CD4-positive, alpha-beta memory T cell (primary cell): ENCODE data around the gene NNT. TPM values are rescaled to one million over a fixed set of nuclear protein-coding genes. Genes with fewer than 3 reads are reported as not detected.
"Not testable (repeated sequence)": the region's sequence is repeated elsewhere in the genome, so short reads cannot be mapped to it uniquely, and the experiment has no call there.

Source experiments
- CTCF ChIA-PET: fragments of 350-600 bp; sonication (Branson Sonifier 250); formaldehyde crosslinking; loops from one replicate; lab custom pipeline; 2021; ENCODE audit warnings: inconsistent platforms; ENCODE audit not compliant: partially characterized antibody; lab: Charles Lee
- POLR2A ChIA-PET: fragments of 350-600 bp; sonication (Branson Sonifier 250); formaldehyde crosslinking; loops from one replicate; lab custom pipeline; 2021; ENCODE audit not compliant: partially characterized antibody; lab: Charles Lee
- DNase-seq, 5 donors: peaks; one replicate each; pipeline versions ENCODE4 v3.0.0 to v3.0.0-alpha.2; 2020 to 2022; ENCODE audit warnings: mixed read lengths in 1 of 5
- H3K27ac ChIP-seq: one replicate; pipeline ENCODE4 v1.7.0; 2013; ENCODE audit warnings: low read depth, low read length
- H3K27me3 ChIP-seq: 2 replicates; pipeline ENCODE4 v1.7.0; 2013; ENCODE audit warnings: mild to moderate bottlenecking, low read length, moderate library complexity; ENCODE audit not compliant: insufficient read depth
- H3K36me3 ChIP-seq: 2 replicates; pipeline ENCODE4 v1.7.0; 2013; ENCODE audit warnings: mild to moderate bottlenecking, low read length, moderate library complexity; ENCODE audit not compliant: insufficient read depth
- H3K4me1 ChIP-seq: 2 replicates; pipeline ENCODE4 v1.7.0; 2013; ENCODE audit warnings: mild to moderate bottlenecking, low read length, moderate library complexity; ENCODE audit not compliant: insufficient read depth
- H3K4me3 ChIP-seq, 2 donors: one replicate each; pipeline ENCODE4 v1.7.0; 2013; ENCODE audit warnings: low read length in 2 of 2, mild to moderate bottlenecking in 1 of 2
- H3K9me3 ChIP-seq, 2 donors: one replicate each; pipeline ENCODE4 v1.7.0; 2013; ENCODE audit warnings: low read length in 2 of 2, control low read depth in 1 of 2; ENCODE audit not compliant: control insufficient read depth in 1 of 2
- H3K27ac Mint-ChIP-seq, 7 donors: one replicate each; pipeline ENCODE4 v1.8.0; 2020 to 2021; ENCODE audit warnings: mixed read lengths in 7 of 7, mild to moderate bottlenecking in 6 of 7, inconsistent platforms in 3 of 7, moderate library complexity in 3 of 7
- H3K27me3 Mint-ChIP-seq, 2 donors: one replicate each; pipeline ENCODE4 v1.8.0; 2020 to 2021; ENCODE audit warnings: mixed read lengths in 2 of 2
- H3K36me3 Mint-ChIP-seq, 2 donors: one replicate each; pipeline ENCODE4 v1.8.0; 2020 to 2021; ENCODE audit warnings: mixed read lengths in 2 of 2, inconsistent platforms in 1 of 2, mild to moderate bottlenecking in 1 of 2
- H3K4me1 Mint-ChIP-seq, 4 donors: one replicate each; pipeline ENCODE4 v1.8.0; 2020 to 2021; ENCODE audit warnings: mixed read lengths in 4 of 4, mild to moderate bottlenecking in 1 of 4
- H3K4me3 Mint-ChIP-seq, 8 donors: one replicate each; pipeline ENCODE4 v1.8.0; 2020 to 2021; ENCODE audit warnings: mixed read lengths in 8 of 8, mild to moderate bottlenecking in 7 of 8, moderate library complexity in 6 of 8, inconsistent platforms in 3 of 8
- H3K9me3 Mint-ChIP-seq, 8 donors: one replicate each; pipeline ENCODE4 v1.8.0; 2020 to 2021; ENCODE audit warnings: mixed read lengths in 8 of 8, mild to moderate bottlenecking in 5 of 8, inconsistent platforms in 3 of 8, moderate library complexity in 1 of 8
- intact Hi-C: fragments of 100-400 bp; cut with micrococcal nuclease; formaldehyde crosslinking; loops from one replicate; pipeline ENCODE4 v1.15.1; 2023
- polyA plus RNA-seq, 2 donors: library from polyadenylated mRNA; unstranded; fragments of 300-500 nt; fragmentation: Illumina TruSeq; gene quantifications; one replicate each; pipeline ENCODE4 v1.2.3, GENCODE V29; 2021
- total RNA-seq, 2 experiments: library from RNA; stranded (reverse); gene quantifications; one replicate each; pipeline ENCODE4 v1.2.3, GENCODE V29; 2021

NNT gene
- total and polyA plus RNA-seq, 4 experiments from 2014 or later = 47.0 to 74.7 (median 56.8) TPM

DNA sequence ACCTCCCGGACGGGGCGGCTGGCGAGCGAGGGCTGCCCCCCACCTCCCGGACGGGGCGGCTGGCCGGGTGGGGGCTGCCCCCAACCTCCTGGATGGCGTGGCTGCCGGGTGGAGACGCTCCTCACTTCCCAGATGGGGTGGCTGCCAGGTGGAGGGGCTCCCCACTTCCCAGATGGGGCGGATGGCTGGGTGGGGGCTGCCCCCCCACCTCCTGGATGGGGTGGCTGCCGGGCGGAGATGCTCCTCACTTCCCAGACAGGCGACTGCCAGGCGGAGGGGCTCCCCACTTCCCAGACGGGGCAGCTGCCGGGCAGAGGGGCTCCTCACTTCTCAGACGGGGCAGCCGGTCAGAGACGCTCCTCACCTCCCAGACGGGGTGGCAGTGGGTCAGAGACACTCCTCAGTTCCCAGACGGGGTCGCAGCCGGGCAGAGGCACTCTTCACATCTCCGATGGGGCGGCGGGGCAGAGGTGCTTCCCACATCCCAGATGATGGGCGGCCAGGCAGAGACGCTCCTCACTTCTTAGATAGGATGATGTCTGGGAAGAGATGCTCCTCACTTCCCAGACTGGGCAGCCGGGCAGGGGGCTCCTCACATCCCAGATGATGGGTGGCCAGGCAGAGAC is 143.1 kb downstream of the NNT start:
- H3K9me3 ChIP-seq, intact Hi-C loops, H3K36me3 ChIP-seq, H3K4me3 Mint-ChIP-seq, DNase-seq, CTCF ChIA-PET, H3K27me3 Mint-ChIP-seq, H3K4me3 ChIP-seq, H3K27ac ChIP-seq, H3K4me1 Mint-ChIP-seq, H3K36me3 Mint-ChIP-seq, H3K27me3 ChIP-seq, H3K4me1 ChIP-seq, H3K27ac Mint-ChIP-seq, POLR2A ChIA-PET: not testable (repeated sequence)
- H3K9me3 Mint-ChIP-seq = peaks cover 0 to 32% (median 9%) of the 10 kb centered on the region in 8 donors

DNA sequence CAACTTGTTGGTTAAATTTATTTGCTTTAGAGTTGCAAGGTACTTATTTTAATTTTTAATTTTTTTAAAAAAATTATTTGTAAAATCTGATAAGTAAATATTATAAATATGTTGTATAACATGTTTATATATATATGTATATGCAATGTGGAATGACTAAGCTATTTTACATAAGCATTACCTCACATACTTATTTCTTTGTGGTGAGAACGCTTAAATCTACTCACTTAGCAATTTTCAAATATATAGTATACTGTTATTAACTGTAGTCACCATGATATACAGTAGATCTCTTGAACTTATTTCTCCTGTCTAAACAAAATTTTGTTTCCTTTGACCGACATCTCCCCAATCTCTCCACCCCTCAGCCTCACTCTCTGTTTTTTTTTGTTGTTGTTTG is 147.8 kb downstream of the NNT start:
- no peaks in the 10 kb centered on the region for H3K36me3 Mint-ChIP-seq
- CTCF ChIA-PET = no interaction called here

DNA sequence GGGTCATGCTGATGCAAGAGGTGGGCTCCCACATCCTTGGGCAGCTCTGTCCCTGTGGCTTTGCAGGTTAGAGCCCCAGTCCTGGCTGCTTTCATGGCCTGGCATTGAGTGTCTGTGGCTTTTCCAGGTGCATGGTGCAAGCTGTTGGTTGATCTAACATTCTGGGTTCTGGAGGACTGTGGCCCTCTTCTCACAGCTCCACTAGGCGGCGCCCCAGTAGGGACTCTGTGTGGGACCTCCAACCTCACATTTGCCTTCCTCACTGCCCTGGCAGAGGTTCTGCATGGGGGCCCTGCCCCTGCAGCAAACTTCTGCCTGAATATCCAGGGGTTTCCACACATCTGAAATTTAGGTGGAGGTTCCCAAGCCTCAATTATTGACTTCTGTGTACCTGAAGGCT is 150.1 kb downstream of the NNT start:
- Mint-ChIP-seq H3K4me3 (no peak overlapping the region), H3K27me3 (peaks cover 2 to 3% of the 10 kb centered on the region in 2 donors), H3K4me1 (no peaks in the 10 kb centered on the region), H3K36me3 (peaks cover 0 to 4% of the 10 kb centered on the region in 2 donors), H3K27ac (no peak overlapping the region), H3K9me3 (peaks cover 0 to 24% (median 10%) of the 10 kb centered on the region in 8 donors)
- CTCF ChIA-PET = no interaction called here
- no peak for DNase-seq
- H3K4me3 ChIP-seq = no peak overlapping the region
- H3K36me3 ChIP-seq = no peaks in the 10 kb centered on the region
- H3K27me3 ChIP-seq = no peaks in the 10 kb centered on the region
- H3K4me1 ChIP-seq = no peaks in the 10 kb centered on the region
- intact Hi-C loops = no loop called here
- H3K27ac ChIP-seq = no peak overlapping the region
- no peaks in the 10 kb centered on the region for H3K9me3 ChIP-seq
- POLR2A ChIA-PET = no interaction called here

More for the DNA sequence above, 147.8 kb downstream of the NNT start:
- Histone ChIP-seq H3K4me3 (no peak overlapping the region), H3K36me3 (no peaks in the 10 kb centered on the region), H3K27me3 (no peaks in the 10 kb centered on the region), H3K9me3 (no peaks in the 10 kb centered on the region), H3K27ac (no peak overlapping the region), H3K4me1 (no peaks in the 10 kb centered on the region)
- intact Hi-C loops = no loop called here
- Mint-ChIP-seq H3K4me1 (no peaks in the 10 kb centered on the region), H3K27ac (no peak overlapping the region), H3K27me3 (no peaks in the 10 kb centered on the region), H3K9me3 (peaks cover 0 to 25% (median 12%) of the 10 kb centered on the region in 8 donors), H3K4me3 (no peak overlapping the region)
- no peak for DNase-seq
- POLR2A ChIA-PET = no interaction called here

Other genes starting within 250 kb of the NNT start
- 10 to 100 TPM; 14.6 to 18.2 TPM for gene CCL28, start 190.8 kb upstream of the NNT start, total RNA-seq
- gene CCL28, start 190.8 kb upstream of the NNT start, polyA plus RNA-seq = 1 to 10 TPM; 5.7 to 9.4 TPM
- gene TMEM267, start 119.3 kb upstream of the NNT start, total RNA-seq = 10 to 100 TPM; 16.6 to 18.4 TPM
- 10 to 100 TPM; 25.7 to 39.1 TPM for gene TMEM267, start 119.3 kb upstream of the NNT start, polyA plus RNA-seq
- gene C5orf34, start 88.0 kb upstream of the NNT start, total RNA-seq = 1 to 10 TPM; 2.5 to 2.9 TPM
- 1 to 10 TPM in 1 of 2 donors, under 1 TPM in 1; 0.60 to 1.3 TPM for gene C5orf34, start 88.0 kb upstream of the NNT start, polyA plus RNA-seq
- gene PAIP1, start 46.1 kb upstream of the NNT start, total RNA-seq = 10 to 100 TPM; 36.0 to 38.0 TPM
- 10 to 100 TPM; 48.1 to 48.9 TPM for gene PAIP1, start 46.1 kb upstream of the NNT start, polyA plus RNA-seq